ENCODE data around the gene GPR101. TPM values are rescaled to one million over a fixed set of nuclear protein-coding genes. Genes with fewer than 3 reads are reported as not detected.

Gene GPR101
- total and polyA plus RNA-seq, 7 experiments from 2014 or later = not detected

GRCh38 chrX:137040113-137040794 lies 6.5 kb upstream of the GPR101 start:
- Mint-ChIP-seq H3K4me3 (no peak overlapping the region), H3K4me1 (no peaks in the 10 kb centered on the region), H3K27me3 (peaks cover 5 to 39% (median 10%) of the 10 kb centered on the region in 5 donors), H3K36me3 (no peaks in the 10 kb centered on the region), H3K27ac (no peak overlapping the region), H3K9me3 (no peaks in the 10 kb centered on the region)
- H3K36me3 ChIP-seq (ENCODE audit: control insufficient read depth in 2 of 3, insufficient read depth in 3 of 3, low read length in 3 of 3) = no peaks in the 10 kb centered on the region
- intact Hi-C loops (cut with micrococcal nuclease) = no loop called here
- ChIA-PET POLR2A (no interaction called here), CTCF (no interaction called here)
- DNase-seq (no peak), ATAC-seq (no peak)
- no peak overlapping the region for H3K27ac ChIP-seq (ENCODE audit: low read depth, low read length)
- no peak overlapping the region for H3K4me3 ChIP-seq (ENCODE audit: low read length)
- no peaks in the 10 kb centered on the region for H3K4me1 ChIP-seq (ENCODE audit: control insufficient read depth in 2 of 2, insufficient read depth in 2 of 2, low read length in 2 of 2)
- no peaks in the 10 kb centered on the region for H3K9me3 ChIP-seq (ENCODE audit: control insufficient read depth in 2 of 3, low read length in 3 of 3)
- H3K27me3 ChIP-seq (ENCODE audit: control insufficient read depth in 2 of 2, insufficient read depth in 2 of 2, low read length in 2 of 2) = no peaks in the 10 kb centered on the region

GRCh38 chrX:137034508-137034872 lies 695 bp upstream of the GPR101 start:
- H3K27ac Mint-ChIP-seq = no peak overlapping the region
- H3K9me3 ChIP-seq (ENCODE audit: control insufficient read depth in 2 of 3, low read length in 3 of 3) = no peaks in the 10 kb centered on the region
- peaks cover 0 to 6% of the 10 kb centered on the region in 2 donors for H3K27me3 ChIP-seq (ENCODE audit: control insufficient read depth in 2 of 2, insufficient read depth in 2 of 2, low read length in 2 of 2)
- ATAC-seq (no peak), DNase-seq (no peak)
- CTCF ChIA-PET = no interaction called here
- H3K4me1 Mint-ChIP-seq = peaks cover 4 to 13% (median 11%) of the 10 kb centered on the region in 7 donors
- no peak overlapping the region for H3K27ac ChIP-seq (ENCODE audit: low read depth, low read length)
- H3K36me3 ChIP-seq (ENCODE audit: control insufficient read depth in 2 of 3, insufficient read depth in 3 of 3, low read length in 3 of 3) = no peaks in the 10 kb centered on the region
- peaks cover 0 to 4% (median 0%) of the 10 kb centered on the region in 5 donors for H3K36me3 Mint-ChIP-seq
- peak overlapping the region in 9 of 10 donors; percentile 4 to 68 (median 52) for H3K4me3 Mint-ChIP-seq
- H3K9me3 Mint-ChIP-seq = no peaks in the 10 kb centered on the region
- H3K27me3 Mint-ChIP-seq = peaks cover 15 to 61% (median 37%) of the 10 kb centered on the region in 5 donors
- POLR2A ChIA-PET = no interaction called here
- H3K4me1 ChIP-seq (ENCODE audit: control insufficient read depth in 2 of 2, insufficient read depth in 2 of 2, low read length in 2 of 2) = peaks cover 10 to 14% of the 10 kb centered on the region in 2 donors
- no peak overlapping the region for H3K4me3 ChIP-seq (ENCODE audit: low read length)
- intact Hi-C loops (cut with micrococcal nuclease) = no loop called here

- POLR2A ChIA-PET = interaction anchor here (1.1 kb wide), 1 partner anchor 18 kb away, joined by 3 read pairs; no protein-coding TSS in a partner anchor
- H3K36me3 ChIP-seq (ENCODE audit: control insufficient read depth in 2 of 3, insufficient read depth in 3 of 3, low read length in 3 of 3) = no peaks in the 10 kb centered on the region
- no peaks in the 10 kb centered on the region for H3K9me3 ChIP-seq (ENCODE audit: control insufficient read depth in 2 of 3, low read length in 3 of 3)
- H3K27ac ChIP-seq (ENCODE audit: low read depth, low read length) = no peak overlapping the region
- DNase-seq = no peak
- Mint-ChIP-seq H3K27ac (no peak overlapping the region), H3K4me1 (peaks cover 4 to 13% (median 11%) of the 10 kb centered on the region in 7 donors), H3K4me3 (no peak overlapping the region), H3K9me3 (no peaks in the 10 kb centered on the region), H3K27me3 (peaks cover 15 to 69% (median 37%) of the 10 kb centered on the region in 5 donors), H3K36me3 (peaks cover 0 to 4% (median 0%) of the 10 kb centered on the region in 5 donors)
- CTCF ChIA-PET = no interaction called here
- peak overlapping the region; percentile 64 for H3K4me3 ChIP-seq (ENCODE audit: low read length)
- no peak for ATAC-seq
- peaks cover 0 to 6% of the 10 kb centered on the region in 2 donors for H3K27me3 ChIP-seq (ENCODE audit: control insufficient read depth in 2 of 2, insufficient read depth in 2 of 2, low read length in 2 of 2)
- H3K4me1 ChIP-seq (ENCODE audit: control insufficient read depth in 2 of 2, insufficient read depth in 2 of 2, low read length in 2 of 2) = peaks cover 10 to 14% of the 10 kb centered on the region in 2 donors
- intact Hi-C loops (cut with micrococcal nuclease) = loop anchor here (1.0 kb wide), 1 partner anchor 19 kb away; no protein-coding TSS in a partner anchor
Observed at GRCh38 chrX:137032841-137033773, 688 bp downstream of the GPR101 start.

DNA sequence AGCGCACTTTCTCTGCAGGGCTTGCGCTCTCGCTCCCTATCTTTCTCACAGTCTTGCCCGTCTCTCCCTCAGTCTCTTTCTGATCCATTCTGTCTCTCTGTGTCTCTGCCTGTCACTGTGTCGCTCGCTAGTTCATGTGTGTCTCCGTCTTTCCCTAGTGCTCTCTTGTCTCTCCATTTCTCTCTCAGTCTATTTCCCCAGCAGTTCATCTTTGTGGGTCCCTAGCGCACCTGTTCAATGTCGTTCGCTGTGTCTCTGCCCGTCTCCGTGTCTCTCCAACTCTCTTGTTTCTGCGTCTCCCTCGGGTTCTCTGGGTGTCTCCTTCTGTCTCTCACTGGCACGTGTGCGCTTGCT lies 1.5 kb downstream of the GPR101 start:
- Mint-ChIP-seq H3K9me3 (no peaks in the 10 kb centered on the region), H3K27ac (no peak overlapping the region), H3K36me3 (peaks cover 0 to 4% (median 0%) of the 10 kb centered on the region in 5 donors), H3K4me3 (no peak overlapping the region), H3K4me1 (peaks cover 4 to 13% (median 11%) of the 10 kb centered on the region in 7 donors), H3K27me3 (peaks cover 15 to 66% (median 33%) of the 10 kb centered on the region in 5 donors)
- H3K36me3 ChIP-seq (ENCODE audit: control insufficient read depth in 2 of 3, insufficient read depth in 3 of 3, low read length in 3 of 3) = no peaks in the 10 kb centered on the region
- no peak overlapping the region for H3K27ac ChIP-seq (ENCODE audit: low read depth, low read length)
- peaks cover 0 to 6% of the 10 kb centered on the region in 2 donors for H3K27me3 ChIP-seq (ENCODE audit: control insufficient read depth in 2 of 2, insufficient read depth in 2 of 2, low read length in 2 of 2)
- intact Hi-C loops (cut with micrococcal nuclease) = loop anchor here (1.0 kb wide), 1 partner anchor 20 kb away; no protein-coding TSS in a partner anchor
- H3K4me1 ChIP-seq (ENCODE audit: control insufficient read depth in 2 of 2, insufficient read depth in 2 of 2, low read length in 2 of 2) = peaks cover 10 to 14% of the 10 kb centered on the region in 2 donors
- ChIA-PET POLR2A (interaction anchor here (1.1 kb wide), 1 partner anchor 19 kb away, joined by 3 read pairs; no protein-coding TSS in a partner anchor), CTCF (no interaction called here)
- H3K9me3 ChIP-seq (ENCODE audit: control insufficient read depth in 2 of 3, low read length in 3 of 3) = no peaks in the 10 kb centered on the region
- no peak for ATAC-seq
- peak overlapping the region; percentile 64 for H3K4me3 ChIP-seq (ENCODE audit: low read length)
- no peak for DNase-seq

DNA sequence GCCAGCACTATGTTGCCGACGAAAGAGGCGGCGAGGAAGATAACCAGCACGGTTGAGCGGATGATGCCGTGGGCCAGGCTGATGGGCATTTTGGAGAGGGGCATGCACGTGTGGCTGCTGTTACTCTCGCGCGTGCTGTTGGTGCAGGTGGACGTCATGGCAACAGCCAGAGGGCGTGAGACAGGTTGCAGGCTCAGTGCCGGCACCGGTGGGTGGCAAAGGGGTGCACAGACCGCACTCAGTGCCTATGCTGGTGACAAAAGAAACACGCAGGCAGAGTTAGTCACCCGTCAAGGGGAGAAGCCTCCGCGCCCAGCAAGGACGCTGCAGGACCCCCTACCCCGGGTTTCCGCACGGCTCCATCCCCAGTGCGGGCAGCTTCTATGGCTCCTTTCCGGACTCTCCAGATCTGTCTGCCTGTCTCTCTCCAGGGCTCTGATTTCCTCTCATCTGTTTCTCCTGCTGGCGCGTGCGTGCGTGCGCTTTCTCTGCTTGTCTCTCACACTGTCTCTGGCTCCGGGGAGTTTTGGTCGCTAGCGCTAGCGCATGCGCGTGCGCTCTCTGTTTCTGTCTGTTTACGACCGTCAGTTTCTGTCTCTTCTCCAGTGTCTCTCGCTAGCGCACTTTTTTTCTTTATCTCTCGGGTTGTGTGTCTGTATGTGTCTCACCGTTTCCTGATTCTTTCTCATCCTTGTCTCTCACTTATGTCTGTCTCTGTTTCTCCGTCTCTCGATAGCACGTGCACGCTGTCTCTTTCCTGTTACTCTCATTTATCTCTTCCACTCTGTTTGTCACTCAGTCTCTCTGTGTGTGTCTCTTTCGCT lies 2.1 kb downstream of the GPR101 start:
- DNase-seq (peak in 8 of 9 donors; percentile 11 to 51 (median 32)), ATAC-seq (peak; percentile 72)
- CTCF ChIA-PET = no interaction called here
- Mint-ChIP-seq H3K27ac (peak overlapping the region in 1 of 9 donors; percentile 32), H3K4me3 (peak overlapping the region in 1 of 10 donors; percentile 70), H3K4me1 (peaks cover 4 to 13% (median 11%) of the 10 kb centered on the region in 7 donors), H3K36me3 (peaks cover 0 to 4% (median 0%) of the 10 kb centered on the region in 5 donors), H3K9me3 (no peaks in the 10 kb centered on the region), H3K27me3 (peaks cover 15 to 63% (median 36%) of the 10 kb centered on the region in 5 donors)
- Histone ChIP-seq H3K27me3 (ENCODE audit: control insufficient read depth in 2 of 2, insufficient read depth in 2 of 2, low read length in 2 of 2) (peaks cover 0 to 6% of the 10 kb centered on the region in 2 donors), H3K36me3 (ENCODE audit: control insufficient read depth in 2 of 3, insufficient read depth in 3 of 3, low read length in 3 of 3) (no peaks in the 10 kb centered on the region), H3K4me1 (ENCODE audit: control insufficient read depth in 2 of 2, insufficient read depth in 2 of 2, low read length in 2 of 2) (peaks cover 10 to 14% of the 10 kb centered on the region in 2 donors), H3K9me3 (ENCODE audit: control insufficient read depth in 2 of 3, low read length in 3 of 3) (no peaks in the 10 kb centered on the region), H3K27ac (ENCODE audit: low read depth, low read length) (no peak overlapping the region), H3K4me3 (ENCODE audit: low read length) (peak overlapping the region; percentile 64)
- POLR2A ChIA-PET = no interaction called here
- intact Hi-C loops (cut with micrococcal nuclease) = loop anchor here (1.0 kb wide), 1 partner anchor 21 kb away; no protein-coding TSS in a partner anchor

GRCh38 chrX:137031039-137031438 lies 2.8 kb downstream of the GPR101 start:
- H3K9me3 Mint-ChIP-seq = no peaks in the 10 kb centered on the region
- Histone ChIP-seq H3K4me3 (ENCODE audit: low read length) (no peak overlapping the region), H3K36me3 (ENCODE audit: control insufficient read depth in 2 of 3, insufficient read depth in 3 of 3, low read length in 3 of 3) (no peaks in the 10 kb centered on the region), H3K4me1 (ENCODE audit: control insufficient read depth in 2 of 2, insufficient read depth in 2 of 2, low read length in 2 of 2) (peaks cover 10 to 14% of the 10 kb centered on the region in 2 donors), H3K27ac (ENCODE audit: low read depth, low read length) (no peak overlapping the region), H3K9me3 (ENCODE audit: control insufficient read depth in 2 of 3, low read length in 3 of 3) (no peaks in the 10 kb centered on the region), H3K27me3 (ENCODE audit: control insufficient read depth in 2 of 2, insufficient read depth in 2 of 2, low read length in 2 of 2) (peaks cover 0 to 6% of the 10 kb centered on the region in 2 donors)
- POLR2A ChIA-PET = no interaction called here
- intact Hi-C loops (cut with micrococcal nuclease) = no loop called here
- no peak for ATAC-seq
- peaks cover 4 to 13% (median 11%) of the 10 kb centered on the region in 7 donors for H3K4me1 Mint-ChIP-seq
- peak overlapping the region in 1 of 10 donors; percentile 70 for H3K4me3 Mint-ChIP-seq
- peak overlapping the region in 1 of 9 donors; percentile 19 for H3K27ac Mint-ChIP-seq
- H3K27me3 Mint-ChIP-seq = peaks cover 15 to 62% (median 38%) of the 10 kb centered on the region in 5 donors
- CTCF ChIA-PET = no interaction called here
- DNase-seq = no peak
- peaks cover 0 to 4% (median 0%) of the 10 kb centered on the region in 5 donors for H3K36me3 Mint-ChIP-seq

Measured in naive thymus-derived CD4-positive, alpha-beta T cell (primary cell).